Measurements from ENCODE around the gene MRPL9.

DNA sequence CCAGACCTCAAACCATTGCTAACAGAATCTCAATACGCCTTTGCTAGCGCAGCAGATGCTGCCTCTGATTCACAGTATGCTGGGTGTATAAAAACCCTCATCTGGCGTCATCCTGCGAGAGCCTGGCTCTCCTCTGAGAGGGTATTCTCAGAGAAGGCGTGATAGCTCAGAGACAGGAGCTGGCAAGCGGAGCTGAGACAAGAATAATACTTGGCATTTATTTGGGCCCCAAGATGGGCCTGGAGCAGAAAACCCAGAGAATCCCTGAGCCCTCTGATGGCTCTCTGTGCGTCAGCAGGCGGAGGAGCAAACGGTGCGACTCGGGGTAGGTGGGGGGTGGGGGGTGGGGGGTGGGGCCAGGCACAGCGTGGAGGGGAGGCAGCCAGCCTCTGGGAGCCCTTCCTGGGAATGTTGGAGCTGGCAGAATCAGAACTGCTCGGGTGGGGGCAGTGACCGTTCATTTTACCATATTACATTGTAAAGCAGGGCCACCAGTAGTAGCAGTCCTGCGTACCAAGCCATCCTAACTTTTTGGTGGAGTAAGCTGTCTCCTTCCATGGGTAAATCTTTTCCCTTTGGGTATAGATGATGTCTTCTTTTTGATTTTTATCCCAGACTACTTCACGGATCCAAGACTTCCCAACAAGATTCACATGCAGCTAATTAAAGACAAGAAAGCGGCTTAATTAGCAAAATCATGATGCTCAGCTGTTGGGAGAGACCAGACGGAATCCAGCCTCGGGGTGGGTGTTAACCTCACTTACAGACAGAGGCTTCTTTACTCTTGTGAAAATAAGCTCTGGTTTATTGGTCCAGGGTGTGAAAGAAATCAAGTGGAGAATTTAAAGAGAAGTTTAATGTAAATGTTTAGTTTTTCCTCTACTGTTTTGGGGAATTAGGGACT, 34.9 kb downstream of the MRPL9 start:
- TF ChIP-seq, protein P1, sequence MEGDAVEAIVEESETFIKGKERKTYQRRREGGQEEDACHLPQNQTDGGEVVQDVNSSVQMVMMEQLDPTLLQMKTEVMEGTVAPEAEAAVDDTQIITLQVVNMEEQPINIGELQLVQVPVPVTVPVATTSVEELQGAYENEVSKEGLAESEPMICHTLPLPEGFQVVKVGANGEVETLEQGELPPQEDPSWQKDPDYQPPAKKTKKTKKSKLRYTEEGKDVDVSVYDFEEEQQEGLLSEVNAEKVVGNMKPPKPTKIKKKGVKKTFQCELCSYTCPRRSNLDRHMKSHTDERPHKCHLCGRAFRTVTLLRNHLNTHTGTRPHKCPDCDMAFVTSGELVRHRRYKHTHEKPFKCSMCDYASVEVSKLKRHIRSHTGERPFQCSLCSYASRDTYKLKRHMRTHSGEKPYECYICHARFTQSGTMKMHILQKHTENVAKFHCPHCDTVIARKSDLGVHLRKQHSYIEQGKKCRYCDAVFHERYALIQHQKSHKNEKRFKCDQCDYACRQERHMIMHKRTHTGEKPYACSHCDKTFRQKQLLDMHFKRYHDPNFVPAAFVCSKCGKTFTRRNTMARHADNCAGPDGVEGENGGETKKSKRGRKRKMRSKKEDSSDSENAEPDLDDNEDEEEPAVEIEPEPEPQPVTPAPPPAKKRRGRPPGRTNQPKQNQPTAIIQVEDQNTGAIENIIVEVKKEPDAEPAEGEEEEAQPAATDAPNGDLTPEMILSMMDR (IDR thresholded peaks at IDR 0.05 in 4 of 5, conservative IDR thresholded peaks at IDR 0.05 in 1 of 5), result no peak
- no peak for TF ChIP-seq POLR2A (IDR thresholded peaks at IDR 0.05)

Measured in gastrocnemius medialis (tissue), 4 donors.